Measurements from ENCODE around the gene SPATA12.

Gene SPATA12

GRCh38 chr3:57052662-57053061, 7.8 kb upstream of the SPATA12 start:
- no peak for DNase-seq (ENCODE audit: low read depth)

GRCh38 chr3:57053122-57053521, 7.3 kb upstream of the SPATA12 start:
- DNase-seq (ENCODE audit: low read depth) = no peak

GRCh38 chr3:57057351-57057750, 3.1 kb upstream of the SPATA12 start:
- DNase-seq (ENCODE audit: low read depth) = no peak

GRCh38 chr3:57059411-57059810, 1.1 kb upstream of the SPATA12 start:
- DNase-seq (ENCODE audit: low read depth) = no peak

GRCh38 chr3:57061556-57061955, 1.1 kb downstream of the SPATA12 start:
- DNase-seq (ENCODE audit: low read depth) = no peak

- no peak for DNase-seq (ENCODE audit: low read depth)
Observed at GRCh38 chr3:57062101-57062631, 1.7 kb downstream of the SPATA12 start.

- DNase-seq (ENCODE audit: low read depth) = no peak
Observed at GRCh38 chr3:57063032-57063431, 2.6 kb downstream of the SPATA12 start.

- DNase-seq (ENCODE audit: low read depth) = no peak
Observed at GRCh38 chr3:57064001-57064400, 3.5 kb downstream of the SPATA12 start.

GRCh38 chr3:57064572-57064971, 4.1 kb downstream of the SPATA12 start:
- DNase-seq (ENCODE audit: low read depth) = no peak

GRCh38 chr3:57065588-57065987, 5.1 kb downstream of the SPATA12 start:
- DNase-seq (ENCODE audit: low read depth) = no peak

GRCh38 chr3:57066471-57066870, 6.0 kb downstream of the SPATA12 start:
- DNase-seq (ENCODE audit: low read depth) = no peak

- peak; percentile 82 for DNase-seq (ENCODE audit: low read depth)
Observed at GRCh38 chr3:57068437-57069089, 8.1 kb downstream of the SPATA12 start.

- no peak for DNase-seq (ENCODE audit: low read depth)
Observed at GRCh38 chr3:57069503-57069902, 9.0 kb downstream of the SPATA12 start.

GRCh38 chr3:57073628-57074027, 13.2 kb downstream of the SPATA12 start:
- no peak for DNase-seq (ENCODE audit: low read depth)

- DNase-seq (ENCODE audit: low read depth) = no peak
Observed at GRCh38 chr3:57074135-57074534, 13.7 kb downstream of the SPATA12 start.

GRCh38 chr3:57076422-57076951, 16.0 kb downstream of the SPATA12 start:
- DNase-seq (ENCODE audit: low read depth) = no peak

- no peak for DNase-seq (ENCODE audit: low read depth)
Observed at GRCh38 chr3:57077630-57078343, 17.3 kb downstream of the SPATA12 start.

- peak; percentile 64 for DNase-seq (ENCODE audit: low read depth)
Observed at GRCh38 chr3:57078344-57078634, 17.8 kb downstream of the SPATA12 start.

- DNase-seq (ENCODE audit: low read depth) = no peak
Observed at GRCh38 chr3:57078635-57079473, 18.4 kb downstream of the SPATA12 start.

- no peak for DNase-seq (ENCODE audit: low read depth)
Observed at GRCh38 chr3:57079474-57079831, 19.0 kb downstream of the SPATA12 start.

- no peak for DNase-seq (ENCODE audit: low read depth)
Observed at GRCh38 chr3:57080171-57080570, 19.7 kb downstream of the SPATA12 start.

GRCh38 chr3:57081173-57081572, 20.7 kb downstream of the SPATA12 start:
- DNase-seq (ENCODE audit: low read depth) = no peak

GRCh38 chr3:57082481-57082880, 22.0 kb downstream of the SPATA12 start:
- DNase-seq (ENCODE audit: low read depth) = no peak
